Activated naive CD8-positive, alpha-beta T cell treated with anti-CD3 and anti-CD28 coated beads, Interleukin-2, amount 50 U/mL, for 16 hours (primary cell): ENCODE measurements around the gene RANBP17.
"Not testable (repeated sequence)": the region's sequence is repeated elsewhere in the genome, so short reads cannot be mapped to it uniquely, and the experiment has no call there.

Source experiments
- DNase-seq: peaks from one replicate; pipeline ENCODE4 v3.0.0-alpha.2; 2020; ENCODE audit warnings: low read depth, low spot score

RANBP17 gene

DNA sequence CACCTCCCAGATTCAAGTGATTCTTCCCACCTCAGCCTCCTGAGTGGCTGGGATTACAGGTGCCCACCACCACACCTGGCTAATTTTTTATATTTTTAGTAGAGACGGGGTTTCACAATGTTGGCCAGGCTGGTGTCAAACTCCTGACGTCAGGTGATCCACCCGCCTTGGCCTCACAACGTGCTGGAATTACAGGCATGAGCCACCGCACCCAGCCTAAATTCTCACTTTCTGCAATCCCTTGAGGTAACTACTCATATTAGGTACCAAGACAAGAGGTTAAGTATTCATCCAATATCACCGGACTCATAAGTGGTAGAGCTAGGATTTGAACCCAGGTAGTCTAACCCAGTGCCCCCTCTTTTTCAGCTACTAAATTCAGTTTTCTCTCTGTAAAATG lies 436.1 kb downstream of the RANBP17 start:
- not testable (repeated sequence) for DNase-seq

DNA sequence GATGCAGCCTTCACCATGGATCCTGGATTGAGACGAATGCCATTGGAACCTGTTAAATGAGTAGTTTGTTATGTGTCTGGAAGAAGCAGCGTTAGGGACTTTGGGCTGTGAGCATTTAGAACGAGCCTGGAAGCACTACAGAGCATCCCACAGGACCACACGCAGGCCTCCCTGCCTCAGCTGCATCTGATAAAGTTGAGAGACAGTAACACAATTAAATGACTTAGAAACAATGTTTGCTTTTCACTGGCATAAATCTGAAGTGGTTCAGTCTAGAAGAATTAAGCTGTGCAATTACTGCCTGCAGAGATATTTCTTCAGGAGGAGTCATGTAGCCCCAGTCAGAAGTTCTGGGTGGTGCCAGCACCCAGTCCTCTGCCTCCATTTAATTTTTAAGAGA lies 437.4 kb downstream of the RANBP17 start:
- DNase-seq: no peak

- no peak for DNase-seq
Observed at GRCh38 chr5:171299851-171300250, 438.0 kb downstream of the RANBP17 start.

DNA sequence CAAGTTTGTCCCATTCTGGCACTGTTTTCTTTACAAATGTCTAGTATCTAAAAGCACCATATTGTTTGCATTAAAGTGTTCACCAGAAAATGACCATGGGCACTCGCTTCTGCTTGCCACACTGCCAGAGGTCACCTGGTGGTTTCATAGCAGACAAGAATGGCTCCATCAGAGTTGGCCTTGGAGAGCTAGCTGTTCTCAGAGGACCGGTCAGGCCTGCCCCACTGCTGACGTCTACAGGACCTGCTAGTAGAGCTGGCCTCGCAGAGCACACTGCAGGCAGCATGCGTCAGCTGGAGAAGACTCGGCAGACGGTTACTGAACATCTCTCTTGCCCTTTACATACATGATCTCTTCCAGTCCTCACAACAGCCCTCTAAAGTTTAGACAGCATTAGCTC lies 438.5 kb downstream of the RANBP17 start:
- no peak for DNase-seq

- DNase-seq: no peak
Observed at GRCh38 chr5:171306166-171306565, 444.3 kb downstream of the RANBP17 start.

DNA sequence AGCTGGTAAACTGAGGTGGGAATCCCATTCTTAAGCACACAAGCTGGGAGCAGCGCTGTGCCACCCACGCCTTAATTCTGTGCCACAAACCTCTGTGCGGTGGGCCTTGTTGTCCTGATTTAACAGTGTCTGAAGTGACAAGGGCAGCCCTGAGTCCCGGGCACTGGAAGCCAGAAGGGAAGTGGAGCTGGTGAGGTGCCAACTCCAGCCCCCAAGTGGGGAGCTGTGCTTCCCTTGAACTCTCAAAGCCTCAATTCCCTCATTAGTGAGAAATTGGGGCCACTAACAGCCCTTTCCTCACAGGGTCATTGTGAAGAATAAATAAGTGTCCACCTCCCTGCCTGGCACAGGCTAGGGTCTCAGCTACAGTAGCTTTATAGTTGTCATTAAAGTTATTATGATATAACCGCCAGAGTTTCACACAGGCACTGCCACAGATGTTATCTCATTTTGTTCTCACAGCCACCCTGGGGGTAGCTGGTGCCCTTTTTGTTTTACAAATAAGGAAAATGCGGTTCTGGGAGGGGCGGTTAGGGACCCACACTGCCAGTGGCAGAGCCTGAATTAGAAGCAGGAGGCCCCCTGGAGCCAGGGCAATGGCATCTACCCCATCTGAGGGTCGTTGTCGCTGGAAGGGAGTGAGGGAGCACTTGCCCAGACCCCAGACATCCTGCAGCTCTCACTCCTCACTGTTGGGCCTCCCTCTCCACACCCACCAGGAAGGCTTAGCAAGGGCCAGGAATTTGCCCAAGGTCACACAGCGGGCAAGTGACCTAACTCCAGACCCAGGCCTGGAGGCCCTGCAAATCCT lies 445.2 kb downstream of the RANBP17 start:
- no peak for DNase-seq

GRCh38 chr5:171307789-171308452 lies 446.1 kb downstream of the RANBP17 start:
- DNase-seq: no peak

DNA sequence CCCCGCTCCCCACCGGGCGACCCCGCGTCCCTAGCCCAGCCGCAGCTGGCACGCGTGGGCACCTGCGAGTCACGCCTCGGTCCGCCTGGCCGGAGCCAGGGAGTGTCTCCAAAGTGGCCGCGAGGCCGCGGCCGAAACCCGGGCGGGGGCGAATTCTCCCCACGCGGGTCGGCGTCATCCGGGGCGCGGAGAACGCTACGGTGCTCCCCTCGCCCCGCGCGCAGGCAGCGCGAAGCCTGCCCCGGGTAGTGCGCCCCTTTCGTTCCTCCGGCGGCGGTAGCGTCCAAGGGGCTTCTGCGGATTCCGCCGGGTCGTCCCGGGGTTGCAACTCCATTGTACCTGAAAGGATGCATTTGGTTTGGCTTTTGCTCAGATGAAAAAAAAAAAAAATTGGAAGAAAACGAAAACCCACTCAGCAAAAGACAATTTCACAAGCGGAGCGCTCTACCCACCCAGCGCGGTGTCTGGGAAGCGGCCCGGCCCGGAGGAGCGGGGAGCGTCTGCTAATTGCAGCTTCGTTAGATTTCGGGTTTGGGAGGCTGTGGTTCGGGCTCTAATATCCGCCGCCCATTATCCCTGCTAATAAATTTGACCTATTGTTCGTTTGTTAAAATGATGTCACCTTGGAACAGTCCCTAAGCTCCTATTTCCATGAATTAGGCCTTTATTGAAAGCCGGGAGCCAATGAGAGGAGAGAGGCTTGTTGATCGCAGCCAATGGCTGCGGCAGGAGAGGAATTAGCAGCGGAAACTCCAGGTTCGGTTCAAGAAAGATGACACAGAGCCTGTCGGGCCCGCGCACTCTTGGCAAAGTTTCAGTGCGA lies 446.8 kb downstream of the RANBP17 start, which contains the start of gene TLX3:
Gene TLX3, plus strand, starts transcription at position 796 of the 823 bp plus-strand sequence. CDS start 118 bp downstream, outside the sequence.
- no peak for DNase-seq

DNA sequence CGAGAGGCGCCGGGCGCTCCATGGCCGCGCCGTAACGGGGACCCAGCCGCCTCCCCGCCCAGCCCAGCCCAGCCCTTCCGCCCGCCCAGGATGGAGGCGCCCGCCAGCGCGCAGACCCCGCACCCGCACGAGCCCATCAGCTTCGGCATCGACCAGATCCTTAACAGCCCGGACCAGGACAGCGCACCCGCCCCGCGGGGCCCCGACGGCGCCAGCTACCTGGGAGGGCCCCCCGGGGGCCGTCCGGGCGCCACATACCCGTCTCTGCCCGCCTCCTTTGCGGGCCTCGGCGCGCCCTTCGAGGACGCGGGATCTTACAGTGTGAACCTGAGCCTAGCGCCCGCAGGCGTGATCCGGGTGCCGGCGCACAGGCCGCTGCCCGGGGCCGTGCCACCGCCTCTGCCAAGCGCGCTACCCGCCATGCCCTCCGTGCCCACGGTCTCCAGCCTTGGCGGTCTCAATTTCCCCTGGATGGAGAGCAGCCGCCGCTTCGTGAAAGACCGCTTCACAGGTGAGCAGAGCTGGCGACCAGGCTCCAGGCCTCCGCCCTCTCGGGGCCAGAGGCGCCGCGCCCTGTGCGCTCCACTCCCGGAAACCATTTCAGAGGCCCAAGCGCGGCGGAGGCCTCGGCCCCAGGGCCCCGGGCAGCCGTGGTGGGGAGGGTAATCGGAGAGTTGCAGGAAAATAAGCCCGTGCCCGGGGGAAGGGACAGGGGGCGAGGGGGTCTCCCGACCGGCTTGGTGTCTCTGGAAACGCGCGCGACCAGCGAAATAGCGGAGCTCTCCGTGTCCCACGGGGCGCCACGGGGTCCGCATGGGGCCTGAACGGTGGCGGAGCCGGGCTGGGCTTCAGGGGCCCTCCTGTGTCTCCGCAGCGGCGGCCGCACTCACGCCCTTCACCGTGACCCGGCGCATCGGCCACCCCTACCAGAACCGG lies 447.7 kb downstream of the RANBP17 start:
- DNase-seq: no peak

DNA sequence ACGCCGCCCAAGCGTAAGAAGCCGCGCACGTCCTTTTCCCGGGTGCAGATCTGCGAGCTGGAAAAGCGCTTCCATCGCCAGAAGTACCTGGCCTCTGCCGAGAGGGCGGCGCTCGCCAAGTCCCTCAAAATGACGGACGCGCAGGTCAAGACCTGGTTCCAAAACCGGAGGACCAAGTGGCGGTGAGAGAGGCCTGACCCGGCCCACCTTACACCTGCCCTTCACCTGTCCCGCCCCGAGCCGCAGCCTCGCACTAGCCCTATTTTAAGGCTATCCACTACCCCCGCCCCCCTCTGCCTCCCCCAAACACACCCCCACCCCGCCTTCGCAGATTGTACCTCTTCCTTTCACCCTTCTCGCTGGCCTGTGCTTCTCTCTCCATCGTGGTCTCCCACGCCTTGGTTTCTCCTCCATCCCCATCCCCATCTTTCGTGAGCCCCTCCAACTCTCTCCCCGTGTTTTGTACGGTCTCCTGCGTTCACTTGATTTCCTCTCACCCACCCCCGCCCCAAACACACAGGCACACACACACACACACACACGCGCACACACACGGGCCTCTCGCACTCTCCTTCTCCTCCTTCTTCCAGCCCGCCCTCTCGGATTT lies 448.5 kb downstream of the RANBP17 start:
- DNase-seq: no peak

- DNase-seq: no peak
Observed at GRCh38 chr5:171310819-171311321, 449.1 kb downstream of the RANBP17 start.

DNA sequence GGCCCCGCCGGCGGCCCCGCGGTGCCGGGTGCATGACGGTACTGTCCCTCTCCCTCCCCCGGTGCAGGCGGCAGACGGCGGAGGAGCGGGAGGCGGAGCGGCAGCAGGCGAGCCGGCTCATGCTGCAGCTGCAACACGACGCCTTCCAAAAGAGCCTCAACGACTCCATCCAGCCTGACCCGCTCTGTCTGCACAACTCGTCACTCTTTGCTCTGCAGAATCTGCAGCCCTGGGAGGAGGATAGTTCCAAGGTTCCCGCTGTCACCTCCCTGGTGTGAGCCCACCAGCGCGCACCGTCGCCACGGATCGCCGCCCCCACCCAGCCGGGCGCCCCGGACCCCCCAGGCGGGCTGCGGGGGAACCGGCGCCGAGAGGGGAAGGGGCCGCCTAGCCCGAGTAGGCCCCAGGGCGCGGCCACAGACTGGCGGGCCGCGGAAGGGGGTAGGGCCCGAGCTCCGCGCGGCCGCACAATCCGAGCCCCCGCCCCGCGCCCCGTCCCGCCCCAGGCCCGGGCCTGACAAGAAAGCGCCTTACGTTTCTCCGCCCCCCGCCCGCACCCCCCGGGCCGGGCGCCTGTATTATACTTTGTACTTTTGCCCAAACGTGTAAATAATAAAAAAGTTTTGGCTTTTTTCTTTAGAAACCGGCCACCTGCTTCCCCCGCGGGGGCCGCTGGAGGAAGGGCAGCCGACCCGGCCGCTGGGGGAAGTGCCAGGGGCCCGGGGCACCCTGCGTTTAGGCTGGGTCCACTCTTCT lies 449.7 kb downstream of the RANBP17 start:
- DNase-seq: no peak

DNA sequence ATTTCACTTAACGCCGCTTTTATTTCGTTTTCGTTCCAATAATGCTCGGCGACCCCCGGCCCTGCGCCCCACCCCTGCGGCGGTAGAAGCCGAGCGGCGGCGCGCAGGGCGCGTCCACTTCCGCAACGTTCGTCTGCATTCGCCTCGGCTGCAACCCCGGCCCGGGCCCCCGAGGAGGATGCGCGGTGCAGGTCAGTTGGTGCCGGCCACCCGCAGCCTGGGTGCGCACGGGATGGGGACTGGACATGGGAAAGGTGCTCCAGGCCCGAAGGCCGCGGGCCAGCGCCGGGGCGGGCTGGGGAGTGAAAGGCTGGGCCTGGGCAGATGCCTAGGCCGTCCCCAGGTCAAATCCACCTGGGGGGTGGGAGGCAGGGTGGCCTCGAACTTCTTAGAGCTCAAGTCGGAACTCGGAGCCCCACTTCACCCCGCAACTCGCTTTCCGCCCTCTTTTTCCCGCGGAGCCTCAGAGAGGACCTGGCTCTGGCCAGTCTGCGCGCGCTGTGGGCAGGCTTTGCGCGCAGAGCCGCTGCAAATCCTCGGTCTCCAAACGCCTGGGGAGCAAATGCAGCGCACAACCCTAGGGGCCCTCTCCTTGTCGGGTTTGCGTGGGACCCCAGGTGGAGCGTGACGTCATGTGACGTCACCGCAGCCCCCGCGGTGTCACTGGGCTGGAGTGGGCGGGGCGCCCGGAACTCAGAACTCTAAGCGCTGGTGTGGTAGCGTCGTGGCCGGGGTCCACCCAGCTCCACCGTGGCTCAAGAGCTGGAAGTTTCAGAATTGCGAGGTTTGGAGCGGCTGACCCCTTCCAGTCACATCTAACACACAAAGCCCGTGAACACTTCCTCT lies 450.5 kb downstream of the RANBP17 start:
- DNase-seq: no peak

DNA sequence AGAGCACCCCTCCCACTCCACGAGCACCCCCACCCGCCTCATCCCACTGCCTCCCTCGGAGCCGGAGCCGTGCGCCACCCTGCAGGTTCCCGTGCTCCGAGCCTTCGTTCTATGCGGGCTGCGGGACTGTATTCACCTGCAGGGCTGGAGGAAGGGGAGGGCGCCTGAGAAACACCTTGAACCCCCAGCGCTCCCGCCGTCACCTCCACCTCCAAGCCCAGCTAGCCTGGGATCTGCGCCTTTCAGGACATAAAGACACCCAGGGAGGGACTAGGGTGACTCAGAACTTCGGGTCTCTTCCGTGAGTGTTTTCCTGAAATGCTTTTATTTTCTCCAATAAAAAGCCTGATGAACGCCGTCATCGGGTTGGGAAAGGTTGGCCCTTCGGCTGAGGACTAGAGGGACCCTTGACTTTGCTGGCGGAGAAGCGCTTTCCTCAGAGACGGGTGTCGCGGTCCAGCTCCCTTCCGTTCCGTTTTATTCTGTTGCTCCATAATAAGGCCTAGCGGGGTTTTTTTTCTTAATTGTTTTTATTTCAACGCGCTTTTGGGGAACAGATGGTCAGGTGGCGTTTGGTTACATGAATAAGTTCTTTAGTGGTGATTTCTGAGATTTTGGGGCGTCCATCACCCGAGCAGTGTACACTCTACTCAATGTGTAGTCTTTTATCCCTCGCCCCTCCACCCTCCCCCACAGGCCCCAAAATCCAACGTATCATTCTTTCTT lies 451.8 kb downstream of the RANBP17 start:
- DNase-seq: no peak

- no peak for DNase-seq
Observed at GRCh38 chr5:171314728-171315385, 453.0 kb downstream of the RANBP17 start.

DNA sequence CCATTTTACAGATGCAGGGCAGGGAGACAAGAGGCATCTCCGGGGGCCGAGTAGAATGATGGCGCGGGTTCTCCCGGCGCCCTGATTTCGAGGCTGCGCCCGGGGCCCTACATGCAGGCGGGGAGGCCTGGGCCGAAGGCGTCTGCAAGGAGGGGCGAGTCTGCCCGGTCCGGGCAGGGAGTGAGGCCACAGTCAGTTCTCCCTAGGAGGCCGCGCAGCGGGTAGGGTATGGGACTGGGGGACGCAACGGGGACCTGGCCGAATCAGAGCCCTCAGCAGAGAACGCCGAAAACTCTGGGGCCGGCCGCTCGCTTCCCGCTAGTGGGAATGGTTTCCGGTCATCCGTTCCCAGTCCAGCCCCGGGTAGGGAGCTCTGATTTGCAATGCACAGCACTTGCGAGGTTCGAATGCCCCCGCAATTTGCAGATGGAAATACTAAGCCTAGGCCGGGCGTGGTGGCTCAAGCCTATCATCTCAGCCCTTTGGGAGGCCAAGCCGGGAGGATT lies 453.6 kb downstream of the RANBP17 start:
- no peak for DNase-seq

GRCh38 chr5:171315925-171316257 lies 454.1 kb downstream of the RANBP17 start:
- no peak for DNase-seq
